Inferior parietal cortex (tissue), 1 donor: ENCODE results near the gene MIEF1.

Experiments used
- DNase-seq: peaks from one replicate; pipeline ENCODE4 v3.0.0-alpha.2; 2016; ENCODE audit errors: extremely low spot score

Gene MIEF1

GRCh38 chr22:39502109-39502788, at the start of gene MIEF1:
TSS of gene MIEF1 (plus strand) at chr22:39502290. CDS start at chr22:39511295, 9,005 bp downstream.
- peak; percentile 94 for DNase-seq

GRCh38 chr22:39452740-39453040, 49.4 kb upstream of the MIEF1 start:
- no peak for DNase-seq

GRCh38 chr22:39453765-39454378, 48.2 kb upstream of the MIEF1 start:
- DNase-seq: no peak

GRCh38 chr22:39454385-39454871, 47.7 kb upstream of the MIEF1 start:
- DNase-seq: no peak

- DNase-seq: no peak
Measured at GRCh38 chr22:39456522-39457197, 45.4 kb upstream of the MIEF1 start, which contains the start of gene MGAT3. TSS of gene MGAT3 (plus strand) at chr22:39457012. CDS start at chr22:39487348, 30,336 bp downstream.

GRCh38 chr22:39457198-39457555, 44.9 kb upstream of the MIEF1 start:
- DNase-seq: no peak

- DNase-seq: no peak
Measured at GRCh38 chr22:39457556-39458443, 44.3 kb upstream of the MIEF1 start.

- no peak for DNase-seq
Measured at GRCh38 chr22:39458444-39459083, 43.5 kb upstream of the MIEF1 start.

- DNase-seq: no peak
Measured at GRCh38 chr22:39459681-39460080, 42.4 kb upstream of the MIEF1 start.

GRCh38 chr22:39462443-39463221, 39.5 kb upstream of the MIEF1 start:
- DNase-seq: no peak

- DNase-seq: no peak
Measured at GRCh38 chr22:39463277-39463676, 38.8 kb upstream of the MIEF1 start.

GRCh38 chr22:39463931-39464390, 38.1 kb upstream of the MIEF1 start:
- DNase-seq: peak; percentile 65

- no peak for DNase-seq
Measured at GRCh38 chr22:39466228-39467006, 35.7 kb upstream of the MIEF1 start.

GRCh38 chr22:39467390-39467895, 34.6 kb upstream of the MIEF1 start:
- DNase-seq: no peak

GRCh38 chr22:39468487-39469325, 33.4 kb upstream of the MIEF1 start:
- DNase-seq: no peak

- DNase-seq: no peak
Measured at GRCh38 chr22:39469326-39469680, 32.8 kb upstream of the MIEF1 start.

- peak; percentile 72 for DNase-seq
Measured at GRCh38 chr22:39469681-39470450, 32.2 kb upstream of the MIEF1 start.
